Loucy (cell line): Measurements from ENCODE around the gene ENC1.

Experiments
- H2AFZ ChIP-seq: fragments of 200-600 bp; sonication (generic); 2 replicates; pipeline ENCODE4 v1.6.0; 2016; ENCODE audit warnings: antibody characterized with exemption, mild to moderate bottlenecking, low read length, moderate library complexity
- H3F3A ChIP-seq: fragments of 200-600 bp; 2 replicates; pipeline ENCODE4 v1.6.0; 2016; ENCODE audit warnings: antibody characterized with exemption, low read depth, mild to moderate bottlenecking
- H3K27me3 ChIP-seq: fragments of 200-600 bp; sonication (generic); 2 replicates; pipeline ENCODE4 v1.6.1; 2014; ENCODE audit warnings: low read length, mild to moderate bottlenecking; ENCODE audit not compliant: insufficient read depth, poor library complexity, severe bottlenecking
- H3K36me3 ChIP-seq: fragments of 200-600 bp; sonication (generic); 2 replicates; pipeline ENCODE4 v1.6.1; 2016; ENCODE audit warnings: low read length; ENCODE audit not compliant: insufficient read depth
- H3K4me1 ChIP-seq: fragments of 200-600 bp; sonication (generic); 2 replicates; pipeline ENCODE4 v1.5.1; 2014; ENCODE audit warnings: low read length, mild to moderate bottlenecking; ENCODE audit not compliant: insufficient read depth, poor library complexity, severe bottlenecking
- H3K4me2 ChIP-seq: fragments of 200-600 bp; sonication (generic); 2 replicates; pipeline ENCODE4 v1.6.0; 2014; ENCODE audit warnings: antibody characterized with exemption, low read length, low read depth, mild to moderate bottlenecking; ENCODE audit not compliant: poor library complexity, severe bottlenecking
- H3K4me3 ChIP-seq: fragments of 200-600 bp; sonication (generic); 2 replicates; pipeline ENCODE4 v1.5.1; 2014; ENCODE audit warnings: low read length, mild to moderate bottlenecking, mixed read lengths; ENCODE audit not compliant: poor library complexity, severe bottlenecking
- H3K79me2 ChIP-seq: fragments of 200-600 bp; sonication (generic); 2 replicates; pipeline ENCODE4 v1.6.1; 2014; ENCODE audit warnings: low read length; ENCODE audit not compliant: insufficient read depth
- H3K9ac ChIP-seq: fragments of 200-600 bp; sonication (generic); 2 replicates; pipeline ENCODE4 v1.6.0; 2014; ENCODE audit warnings: mild to moderate bottlenecking, low read depth, low read length, moderate library complexity; ENCODE audit not compliant: poor library complexity, severe bottlenecking
- H3K9me2 ChIP-seq: fragments of 200-600 bp; sonication (generic); replicated peaks from 2 replicates; pipeline ENCODE4 v1.6.1; 2016; ENCODE audit warnings: low read depth, low read length, mixed read lengths
- H3K9me3 ChIP-seq: fragments of 200-600 bp; sonication (generic); 2 replicates; pipeline ENCODE4 v1.6.1; 2014; ENCODE audit warnings: mild to moderate bottlenecking, antibody characterized with exemption, low read length, low read depth; ENCODE audit not compliant: insufficient read depth
- H4K20me1 ChIP-seq: fragments of 200-600 bp; sonication (generic); 2 replicates; pipeline ENCODE4 v1.6.0; 2014; ENCODE audit warnings: antibody characterized with exemption, low read length, mild to moderate bottlenecking; ENCODE audit not compliant: insufficient read depth, poor library complexity, severe bottlenecking
- EZH2phosphoT487 ChIP-seq: fragments of 200-600 bp; IDR thresholded peaks from 2 replicates; pipeline ENCODE4 v1.6.1; 2018; ENCODE audit warnings: antibody characterized with exemption, mild to moderate bottlenecking, moderate library complexity, borderline replicate concordance
- TF ChIP-seq, protein P1 (sequence below): fragments of 200-600 bp; sonication (generic); conservative IDR thresholded peaks from 2 replicates; pipeline ENCODE4 v1.5.1; 2014; ENCODE audit warnings: mild to moderate bottlenecking, antibody characterized with exemption, low read length

Gene ENC1

DNA sequence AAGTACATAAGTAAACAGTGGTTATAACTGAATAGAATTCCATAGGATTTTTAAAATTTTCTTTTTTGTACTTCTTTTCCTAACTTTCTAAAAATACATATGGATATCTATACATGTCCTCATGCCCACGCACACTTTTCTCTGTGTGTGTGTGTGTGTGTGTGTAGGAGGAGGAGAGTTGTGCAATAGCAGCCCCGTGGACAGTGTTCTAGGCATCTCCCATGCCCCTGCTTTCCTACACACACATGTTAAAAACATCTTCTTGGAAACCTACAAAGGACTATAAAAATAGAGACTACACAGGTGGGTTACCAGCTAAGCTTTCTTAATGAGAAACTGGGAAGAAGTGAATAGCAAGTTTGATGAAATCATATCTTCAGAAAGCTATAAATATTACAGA lies 24.7 kb upstream of the ENC1 start:
- Histone ChIP-seq H2AFZ (no peak overlapping the region), H3K9ac (no peak overlapping the region), H4K20me1 (no peaks in the 10 kb centered on the region), H3K9me3 (no peaks in the 10 kb centered on the region), H3K4me3 (no peak overlapping the region), H3K4me2 (no peak overlapping the region), H3K27me3 (no peaks in the 10 kb centered on the region), H3K4me1 (no peaks in the 10 kb centered on the region), H3K9me2 (no peaks in the 10 kb centered on the region), H3K36me3 (no peaks in the 10 kb centered on the region), H3F3A (no peaks in the 10 kb centered on the region), H3K79me2 (no peaks in the 10 kb centered on the region)
- TF ChIP-seq, protein P1, sequence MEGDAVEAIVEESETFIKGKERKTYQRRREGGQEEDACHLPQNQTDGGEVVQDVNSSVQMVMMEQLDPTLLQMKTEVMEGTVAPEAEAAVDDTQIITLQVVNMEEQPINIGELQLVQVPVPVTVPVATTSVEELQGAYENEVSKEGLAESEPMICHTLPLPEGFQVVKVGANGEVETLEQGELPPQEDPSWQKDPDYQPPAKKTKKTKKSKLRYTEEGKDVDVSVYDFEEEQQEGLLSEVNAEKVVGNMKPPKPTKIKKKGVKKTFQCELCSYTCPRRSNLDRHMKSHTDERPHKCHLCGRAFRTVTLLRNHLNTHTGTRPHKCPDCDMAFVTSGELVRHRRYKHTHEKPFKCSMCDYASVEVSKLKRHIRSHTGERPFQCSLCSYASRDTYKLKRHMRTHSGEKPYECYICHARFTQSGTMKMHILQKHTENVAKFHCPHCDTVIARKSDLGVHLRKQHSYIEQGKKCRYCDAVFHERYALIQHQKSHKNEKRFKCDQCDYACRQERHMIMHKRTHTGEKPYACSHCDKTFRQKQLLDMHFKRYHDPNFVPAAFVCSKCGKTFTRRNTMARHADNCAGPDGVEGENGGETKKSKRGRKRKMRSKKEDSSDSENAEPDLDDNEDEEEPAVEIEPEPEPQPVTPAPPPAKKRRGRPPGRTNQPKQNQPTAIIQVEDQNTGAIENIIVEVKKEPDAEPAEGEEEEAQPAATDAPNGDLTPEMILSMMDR, result no peak
- TF ChIP-seq EZH2phosphoT487, result no peak

DNA sequence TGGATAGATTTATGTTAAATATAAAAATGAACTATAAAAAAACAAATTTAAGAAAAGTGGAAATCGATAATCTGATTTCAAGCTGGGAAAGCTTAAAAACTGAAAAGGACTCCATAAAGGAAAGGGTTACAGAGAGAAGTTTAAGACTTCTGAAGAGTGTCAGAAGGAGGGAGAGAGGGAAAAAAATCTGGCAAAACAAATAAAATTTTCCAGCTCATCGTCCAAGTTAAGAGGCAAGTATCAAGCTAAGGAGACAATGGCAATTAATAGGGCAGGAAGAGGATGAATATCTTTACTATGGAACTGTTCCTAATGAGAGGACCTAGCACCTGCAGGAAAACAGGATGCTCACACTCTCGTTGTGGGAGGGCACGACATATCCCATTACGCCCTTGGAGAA lies 24.0 kb upstream of the ENC1 start:
- Histone ChIP-seq H3K9ac (no peak overlapping the region), H3K9me3 (no peaks in the 10 kb centered on the region)
- TF ChIP-seq, protein P1, result no peak
- no peak for TF ChIP-seq EZH2phosphoT487

DNA sequence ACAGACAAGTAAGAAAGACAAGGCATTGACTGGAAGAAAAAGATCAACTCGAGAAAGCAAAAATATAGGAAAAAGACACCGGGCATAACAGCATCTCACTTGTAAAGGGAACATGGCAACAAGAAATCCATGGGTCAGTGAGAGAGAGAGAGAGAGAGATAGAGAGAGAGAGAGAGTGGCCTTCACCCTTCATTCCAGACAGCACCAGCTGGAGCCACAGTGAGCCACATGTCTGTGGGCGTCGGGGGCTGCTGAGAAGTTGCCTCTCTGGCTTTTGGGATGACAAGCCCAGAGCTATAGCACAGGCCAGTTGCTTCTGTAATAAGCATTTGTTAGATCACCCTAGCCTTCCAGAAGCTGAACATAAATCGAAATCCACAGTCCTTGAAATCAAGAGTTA lies 20.3 kb upstream of the ENC1 start:
- no peaks in the 10 kb centered on the region for H3K4me1 ChIP-seq
- no peak for TF ChIP-seq EZH2phosphoT487
- TF ChIP-seq, protein P1, result no peak
- no peaks in the 10 kb centered on the region for H3K9me3 ChIP-seq
- no peak overlapping the region for H3K4me3 ChIP-seq
- H4K20me1 ChIP-seq, result no peaks in the 10 kb centered on the region
- H3F3A ChIP-seq, result no peaks in the 10 kb centered on the region
- H3K36me3 ChIP-seq, result no peaks in the 10 kb centered on the region
- H3K79me2 ChIP-seq, result no peaks in the 10 kb centered on the region
- no peak overlapping the region for H3K9ac ChIP-seq
- no peaks in the 10 kb centered on the region for H3K27me3 ChIP-seq
- no peaks in the 10 kb centered on the region for H3K9me2 ChIP-seq
- no peak overlapping the region; the same call in 1 of the 2 replicates for H2AFZ ChIP-seq
- no peak overlapping the region for H3K4me2 ChIP-seq

More for the DNA sequence above, 24.0 kb upstream of the ENC1 start:
- Histone ChIP-seq H3F3A (no peaks in the 10 kb centered on the region), H2AFZ (no peak overlapping the region), H3K36me3 (no peaks in the 10 kb centered on the region), H3K79me2 (no peaks in the 10 kb centered on the region), H3K27me3 (no peaks in the 10 kb centered on the region), H3K9me2 (no peaks in the 10 kb centered on the region), H4K20me1 (no peaks in the 10 kb centered on the region), H3K4me3 (no peak overlapping the region), H3K4me1 (no peaks in the 10 kb centered on the region), H3K4me2 (no peak overlapping the region)
